K562 (cell line): ENCODE measurements around the gene CNTF. TPM values are rescaled to one million over a fixed set of nuclear protein-coding genes. Genes with fewer than 3 reads are reported as not detected.
A peak's percentile ranks its signal among the peaks of the same experiment; 100 is the strongest.

Experiments
- CCAR2 ChIP-seq: fragments of 200-400 bp; formaldehyde crosslinking; IDR thresholded peaks from 2 replicates; pipeline ENCODE4 v1.6.1; 2017; ENCODE audit warnings: mild to moderate bottlenecking, low read depth, low read length
- CEBPG ChIP-seq, 3 experiments: fragments of 200-800 bp in 1 of 3; sonication (Bioruptor generic) in 1 of 3; sonication (generic) in 1 of 3; formaldehyde crosslinking in 1 of 3; IDR thresholded peaks in 2 of 3; conservative IDR thresholded peaks in 1 of 3; 2 replicates each; pipeline versions ENCODE4 v1.6.1 to v1.8.0; 2016 to 2022; ENCODE audit warnings: missing compliant biosample characterization in 2 of 3, missing genetic modification characterization in 2 of 3, mild to moderate bottlenecking in 1 of 3, missing genetic modification reagents in 1 of 3
- E2F8 ChIP-seq: fragments of 450-650 bp; IDR thresholded peaks from 2 replicates; pipeline ENCODE4 v1.7.1; 2018; ENCODE audit warnings: mild to moderate bottlenecking, low read depth; ENCODE audit not compliant: partially characterized antibody
- GATAD2B ChIP-seq: fragments of 450-650 bp; IDR thresholded peaks from 2 replicates; pipeline ENCODE4 v1.6.1; 2017; ENCODE audit warnings: mild to moderate bottlenecking, borderline replicate concordance
- MTA3 ChIP-seq: fragments of 450-650 bp; formaldehyde crosslinking; IDR thresholded peaks from 2 replicates; pipeline ENCODE4 v1.6.1; 2017; ENCODE audit warnings: mild to moderate bottlenecking, borderline replicate concordance
- POU5F1 ChIP-seq: fragments of 150-350 bp; IDR thresholded peaks from 2 replicates; pipeline ENCODE4 v1.6.1; 2014; ENCODE audit warnings: borderline replicate concordance, low read length, low read depth, mild to moderate bottlenecking; ENCODE audit not compliant: partially characterized antibody
- PTBP1 ChIP-seq: fragments of 200-400 bp; formaldehyde crosslinking; IDR thresholded peaks from 2 replicates; pipeline ENCODE4 v1.6.1; 2017; ENCODE audit warnings: low read depth, low read length
- RBM17 ChIP-seq: fragments of 200-400 bp; formaldehyde crosslinking; IDR thresholded peaks from 2 replicates; pipeline ENCODE4 v1.6.1; 2017; ENCODE audit warnings: low read depth, mild to moderate bottlenecking, low read length, borderline replicate concordance
- RNF2 ChIP-seq: sonication (generic); IDR thresholded peaks from 2 replicates; pipeline ENCODE4 v1.6.1; 2016
- ZFP91 ChIP-seq: sonication (generic); formaldehyde crosslinking; IDR thresholded peaks from 2 replicates; pipeline ENCODE4 v1.8.0; 2022; ENCODE audit warnings: mild to moderate bottlenecking, missing genetic modification reagents
- ZNF277 ChIP-seq: fragments of 250-450 bp; sonication (Bioruptor Pico); IDR thresholded peaks from 2 replicates; pipeline ENCODE4 v1.8.0; 2022; ENCODE audit warnings: inconsistent platforms, mild to moderate bottlenecking, moderate library complexity, borderline replicate concordance
- ZNF407 ChIP-seq: fragments of 450-650 bp; IDR thresholded peaks from 2 replicates; pipeline ENCODE4 v1.6.1; 2016; ENCODE audit warnings: low read depth
- polyA plus RNA-seq, 8 experiments: library from polyadenylated mRNA; depleted of rRNA in 4 of 8; stranded (reverse) in 5 of 8; unstranded in 3 of 8; fragments of >200 nt; fragmentation: Nextera tagmentation in 2 of 8; fragmentation: Illumina TruSeq in 1 of 8; extraction: Ambion mirVana in 2 of 8; extraction: Trizol in 1 of 8; gene quantifications; 2 replicates each; pipeline versions ENCODE4 v1.2.1 to v1.2.3, GENCODE V29; 2011 to 2014; ENCODE audit warnings: inconsistent platforms in 1 of 8, missing spikeins in 1 of 8
- total RNA-seq, 7 experiments: library from RNA; depleted of rRNA in 6 of 7; stranded (reverse); fragments of >200 nt in 6 of 7; fragmentation: Illumina TruSeq in 2 of 7; extraction: Trizol in 2 of 7; gene quantifications; 2 replicates each; pipeline versions ENCODE4 v1.2.1 to v1.2.3, GENCODE V29; 2011 to 2021; ENCODE audit warnings: low replicate concordance in 1 of 7

Gene CNTF
- total and polyA plus RNA-seq, 9 of the 15 experiments (the other 6 are each of a cell fraction or from before 2014, with no cell fraction given) = 0.17 to 5.0 (median 2.3) TPM

- TF ChIP-seq MTA3 (peak; percentile 36), E2F8 (no peak), ZNF407 (no peak), ZFP91 (CRISPR knock-in tag) (no peak), GATAD2B (peak; percentile 74), POU5F1 (no peak), CEBPG (CRISPR knock-in tag; IDR thresholded peaks at IDR 0.05) (no peak), CEBPG (tag; conservative IDR thresholded peaks at IDR 0.05 in 1 of 2, IDR thresholded peaks at IDR 0.05 in 1 of 2) (peak; percentile 64 to 67; a peak in 3 of 4 replicates), PTBP1 (no peak), RBM17 (no peak), RNF2 (no peak), ZNF277 (no peak), CCAR2 (no peak)
Measured at GRCh38 chr11:58577555-58578135, 44.8 kb upstream of the CNTF start (continued).
